BJ (cell line): ENCODE data around the gene SLC23A2. TPM values are rescaled to one million over a fixed set of nuclear protein-coding genes. Genes with fewer than 3 reads are reported as not detected.

Experiments used
- CTCF ChIA-PET: fragments of 350-600 bp; formaldehyde crosslinking; extraction: SDS; loops from one replicate; lab custom pipeline; 2021; ENCODE audit warnings: antibody characterized with exemption, inconsistent platforms; lab: Yijun Ruan, JAX
- POLR2A ChIA-PET: fragments of 300-600 bp; sonication (Branson Sonifier 250); formaldehyde crosslinking; extraction: SDS; loops from one replicate; lab custom pipeline; 2021; ENCODE audit warnings: antibody characterized with exemption; lab: Charles Lee
- DNase-seq: peaks from one replicate; pipeline ENCODE4 v3.0.0-alpha.2; 2011; ENCODE audit warnings: low read depth
- H3K27me3 ChIP-seq: 2 replicates; pipeline ENCODE4 v1.6.0; 2011; ENCODE audit warnings: low read length; ENCODE audit not compliant: control insufficient read depth, insufficient read depth
- H3K36me3 ChIP-seq: 2 replicates; pipeline ENCODE4 v1.5.1; 2011; ENCODE audit warnings: low read length; ENCODE audit not compliant: control insufficient read depth, insufficient read depth
- H3K4me3 ChIP-seq: 2 replicates; pipeline ENCODE4 v1.5.1; 2011; ENCODE audit warnings: low read depth, mild to moderate bottlenecking, control low read depth, low read length
- CTCF ChIP-seq: IDR thresholded peaks from 2 replicates; pipeline ENCODE4 v1.5.1; 2011; ENCODE audit warnings: low read depth, mild to moderate bottlenecking, control low read depth, inconsistent platforms, low read length, moderate library complexity; ENCODE audit not compliant: insufficient read depth
- polyA plus RNA-seq: library from polyadenylated mRNA; depleted of rRNA; stranded (reverse); fragments of >200 nt; gene quantifications from 2 replicates; pipeline ENCODE4 v1.2.3, GENCODE V29; 2011

SLC23A2 gene
- polyA plus RNA-seq, 1 experiment, result 11.2 TPM

DNA sequence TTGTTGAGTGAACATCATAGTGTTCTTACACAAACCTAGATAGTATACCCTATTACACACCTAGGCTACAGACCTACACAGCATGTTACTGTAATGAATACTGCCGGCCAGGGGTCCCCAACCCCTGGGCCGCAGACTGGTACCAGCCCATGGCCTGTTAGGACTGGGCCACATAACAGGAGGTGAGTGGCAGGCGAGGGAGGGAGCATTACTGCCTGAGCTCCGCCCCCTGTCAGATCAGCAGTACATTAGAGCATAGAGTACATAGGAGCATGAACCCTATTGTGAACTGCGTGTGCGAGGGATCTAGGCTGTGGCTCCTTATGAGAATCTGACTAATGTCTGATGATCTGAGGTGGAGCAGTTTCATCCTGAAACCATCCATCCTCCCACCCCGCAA is 153.3 kb downstream of the SLC23A2 start:
- ChIA-PET POLR2A (no interaction called here), CTCF (no interaction called here)
- DNase-seq, result no peak
- H3K36me3 ChIP-seq, result no peaks in the 10 kb centered on the region
- H3K27me3 ChIP-seq, result no peaks in the 10 kb centered on the region
- H3K4me3 ChIP-seq, result no peak overlapping the region
- no peak for TF ChIP-seq CTCF

DNA sequence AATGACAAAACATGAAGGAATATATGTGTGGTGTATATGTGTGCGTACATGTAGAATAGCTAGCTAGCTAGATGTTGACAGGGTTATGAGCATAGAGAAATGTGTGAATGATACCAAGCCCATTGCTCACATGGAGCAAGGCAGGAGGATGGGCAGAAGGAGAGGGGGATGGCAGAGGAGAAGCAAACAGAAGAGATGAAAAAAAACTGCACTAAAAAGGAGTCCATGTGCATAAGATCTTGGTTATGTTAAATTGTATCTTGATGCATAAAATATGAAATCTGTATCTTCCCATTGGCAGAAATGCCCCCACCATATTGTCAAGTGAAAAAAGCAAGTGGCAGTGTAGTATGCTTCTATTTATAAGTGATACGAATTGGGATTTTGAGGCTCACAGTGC is 154.5 kb downstream of the SLC23A2 start:
- TF ChIP-seq CTCF, result no peak
- no peaks in the 10 kb centered on the region for H3K27me3 ChIP-seq
- no peaks in the 10 kb centered on the region for H3K36me3 ChIP-seq
- no peak overlapping the region for H3K4me3 ChIP-seq
- ChIA-PET POLR2A (no interaction called here), CTCF (interaction anchor here (0.8 kb wide), 1 partner anchor 23 kb away, joined by 3 read pairs; no protein-coding TSS in a partner anchor)
- DNase-seq, result no peak

- no peak for TF ChIP-seq CTCF
- no peaks in the 10 kb centered on the region for H3K27me3 ChIP-seq
- CTCF ChIA-PET, result no interaction called here
- H3K4me3 ChIP-seq, result no peak overlapping the region
- DNase-seq, result no peak
- H3K36me3 ChIP-seq, result no peaks in the 10 kb centered on the region
- POLR2A ChIA-PET, result no interaction called here
Measured at GRCh38 chr20:4844751-4845465, 156.4 kb downstream of the SLC23A2 start.

DNA sequence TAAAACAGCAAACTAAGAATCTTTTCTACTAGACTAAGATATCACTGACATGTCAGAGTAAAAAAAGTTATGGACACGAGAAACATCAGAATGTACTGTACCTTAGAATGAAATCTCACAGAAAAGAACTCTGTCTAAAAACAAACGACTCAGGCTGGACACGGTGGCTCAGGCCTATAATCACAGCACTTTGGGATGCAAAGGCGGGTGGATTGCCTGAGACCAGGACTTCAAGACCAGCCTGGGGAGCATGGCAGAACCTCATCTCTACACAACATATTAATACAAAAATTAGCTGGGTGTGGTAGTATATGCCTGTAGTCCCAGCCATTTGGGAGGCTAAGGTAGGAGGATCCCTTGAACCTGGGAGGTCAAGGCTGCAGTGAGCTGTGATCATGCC is 157.0 kb downstream of the SLC23A2 start:
- TF ChIP-seq CTCF, result no peak
- CTCF ChIA-PET, result no interaction called here
- Histone ChIP-seq H3K4me3 (no peak overlapping the region), H3K27me3 (no peaks in the 10 kb centered on the region), H3K36me3 (no peaks in the 10 kb centered on the region)
- DNase-seq, result no peak
- POLR2A ChIA-PET, result no interaction called here

DNA sequence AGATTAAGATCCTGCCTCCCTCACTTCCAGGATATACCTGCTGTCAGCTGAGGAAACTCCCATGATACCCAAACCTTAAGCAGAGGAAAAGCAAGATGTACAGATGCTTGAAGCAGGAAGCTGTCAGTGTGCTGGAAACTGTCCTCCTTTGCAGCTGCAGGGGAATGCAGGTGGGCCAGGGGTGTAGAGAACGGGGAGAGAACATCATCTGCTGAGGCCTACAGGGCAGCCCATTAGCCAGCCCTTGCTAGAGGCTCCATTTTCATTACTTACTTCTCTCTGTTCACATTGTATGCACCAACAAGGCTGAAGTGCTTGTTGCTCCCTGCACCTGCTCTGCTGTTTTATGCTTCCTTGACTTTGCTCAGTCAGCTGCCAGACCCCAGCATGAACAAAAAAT is 160.5 kb downstream of the SLC23A2 start:
- H3K27me3 ChIP-seq, result peaks cover 5% of the 10 kb centered on the region
- DNase-seq, result no peak
- H3K4me3 ChIP-seq, result no peak overlapping the region
- CTCF ChIA-PET, result interaction anchor here (0.9 kb wide), 1 partner anchor 79 kb away, joined by 3 read pairs; no protein-coding TSS in a partner anchor
- H3K36me3 ChIP-seq, result no peaks in the 10 kb centered on the region
- TF ChIP-seq CTCF, result no peak
- POLR2A ChIA-PET, result no interaction called here
